HT1080 (cell line): Measurements from ENCODE around the gene SPECC1. TPM values are rescaled to one million over a fixed set of nuclear protein-coding genes. Genes with fewer than 3 reads are reported as not detected.
A peak's percentile ranks its signal among the peaks of the same experiment; 100 is the strongest.
"Not testable (repeated sequence)": the region's sequence is repeated elsewhere in the genome, so short reads cannot be mapped to it uniquely, and the experiment has no call there.

Source experiments
- DNase-seq: peaks from one replicate; pipeline ENCODE4 v3.0.0-alpha.2; 2015; ENCODE audit warnings: low read depth
- total RNA-seq: library from RNA; depleted of rRNA; stranded (reverse); fragments of >200 nt; shearing (Covaris generic); gene quantifications from 2 replicates; pipeline ENCODE4 v1.2.3, GENCODE V29; 2014

Gene SPECC1
- total RNA-seq, 1 experiment from 2014 or later: 45.4 TPM

DNA sequence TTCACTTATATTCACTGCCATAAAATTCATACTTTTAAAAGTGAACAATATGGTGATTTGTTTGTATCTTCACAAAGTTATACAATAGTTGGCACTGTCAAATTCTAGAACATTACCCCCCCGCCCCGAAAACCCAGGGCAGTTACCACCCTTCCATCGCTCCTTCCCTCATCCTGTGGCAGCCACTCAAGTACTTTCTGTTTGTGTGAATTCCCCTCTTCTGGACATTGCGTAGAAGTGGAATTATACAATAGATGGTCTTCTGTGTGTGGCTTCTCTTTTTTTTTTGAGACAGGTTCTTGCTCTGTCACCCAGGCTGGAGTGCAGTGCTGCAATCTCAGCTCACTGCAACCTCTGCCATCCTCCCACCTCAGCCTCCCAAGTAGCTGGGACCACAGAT lies 58.6 kb downstream of the SPECC1 start:
- DNase-seq: no peak

DNA sequence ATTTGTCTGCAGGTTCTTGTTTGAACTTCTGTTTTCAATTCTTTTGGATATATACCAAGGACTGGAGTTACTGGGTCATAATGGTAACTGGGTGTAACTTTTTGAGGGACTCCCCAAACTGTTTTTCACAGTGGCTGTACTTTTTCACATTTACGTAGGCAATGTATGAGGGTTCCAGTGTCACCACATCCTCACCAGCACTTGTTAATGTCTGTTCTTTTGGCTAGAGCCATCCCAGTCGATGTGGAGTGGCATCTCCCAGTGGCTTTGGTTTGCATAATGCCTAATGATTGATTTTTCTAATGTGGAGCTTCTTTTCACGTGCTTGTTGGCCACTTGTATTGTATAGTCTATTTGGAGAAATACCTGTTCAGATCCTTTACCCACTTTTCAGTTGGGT lies 59.3 kb downstream of the SPECC1 start:
- DNase-seq: no peak

DNA sequence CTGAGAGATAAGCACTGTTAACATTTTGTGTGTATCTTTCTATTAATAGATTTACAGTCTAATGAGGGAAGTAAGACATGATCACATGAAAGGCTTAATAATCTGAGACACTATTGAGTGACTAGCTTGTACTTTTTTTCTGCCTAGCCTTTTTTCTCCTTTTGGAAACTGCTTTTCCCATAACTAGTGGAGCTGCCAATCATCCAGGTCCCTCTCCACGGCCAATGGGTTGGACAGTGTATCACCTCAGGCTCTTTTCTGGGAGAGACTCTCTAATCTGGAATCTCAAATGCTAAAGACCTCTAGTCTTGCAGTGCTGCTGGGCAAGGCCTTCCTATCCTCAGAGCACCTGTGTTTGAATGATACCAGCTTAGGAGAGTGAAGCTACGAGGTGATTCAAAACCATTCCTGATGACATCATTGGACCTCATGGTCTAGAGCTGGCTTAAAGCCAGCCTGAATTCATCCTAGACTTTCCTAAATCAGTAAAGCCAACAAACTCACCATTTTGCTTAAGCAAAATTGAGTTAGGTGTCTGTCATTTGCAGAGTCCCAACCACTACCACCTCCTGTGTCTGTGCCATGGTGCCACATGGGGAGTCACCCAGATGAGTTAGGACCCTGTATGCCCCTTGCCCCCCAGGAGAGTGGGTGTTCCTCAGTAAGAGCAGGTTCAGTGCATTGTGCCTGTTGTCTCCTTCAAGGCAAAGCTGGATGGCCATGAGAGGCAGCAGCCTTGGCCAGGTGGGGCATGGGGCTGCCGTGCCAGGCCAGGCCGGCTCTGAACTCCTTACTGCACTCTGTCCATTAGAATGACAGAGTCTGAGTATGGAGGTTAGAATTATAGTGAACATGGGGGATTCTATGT lies 62.9 kb downstream of the SPECC1 start:
- peak; percentile 27 for DNase-seq

DNA sequence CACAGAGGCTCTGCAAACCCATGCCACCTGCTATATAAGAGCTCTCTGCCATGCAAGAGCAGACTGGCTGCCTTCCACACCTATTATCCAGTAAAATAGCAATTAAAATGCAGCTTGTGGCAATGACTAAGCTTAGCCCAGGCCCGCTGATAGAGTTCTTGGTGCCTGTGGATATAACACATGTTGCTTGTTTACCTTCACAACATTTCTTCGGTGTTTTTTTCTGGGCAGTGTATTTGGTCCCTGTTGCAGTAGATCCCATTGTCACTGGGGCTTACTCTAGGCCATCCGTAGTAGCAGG lies 63.5 kb downstream of the SPECC1 start:
- no peak for DNase-seq

DNA sequence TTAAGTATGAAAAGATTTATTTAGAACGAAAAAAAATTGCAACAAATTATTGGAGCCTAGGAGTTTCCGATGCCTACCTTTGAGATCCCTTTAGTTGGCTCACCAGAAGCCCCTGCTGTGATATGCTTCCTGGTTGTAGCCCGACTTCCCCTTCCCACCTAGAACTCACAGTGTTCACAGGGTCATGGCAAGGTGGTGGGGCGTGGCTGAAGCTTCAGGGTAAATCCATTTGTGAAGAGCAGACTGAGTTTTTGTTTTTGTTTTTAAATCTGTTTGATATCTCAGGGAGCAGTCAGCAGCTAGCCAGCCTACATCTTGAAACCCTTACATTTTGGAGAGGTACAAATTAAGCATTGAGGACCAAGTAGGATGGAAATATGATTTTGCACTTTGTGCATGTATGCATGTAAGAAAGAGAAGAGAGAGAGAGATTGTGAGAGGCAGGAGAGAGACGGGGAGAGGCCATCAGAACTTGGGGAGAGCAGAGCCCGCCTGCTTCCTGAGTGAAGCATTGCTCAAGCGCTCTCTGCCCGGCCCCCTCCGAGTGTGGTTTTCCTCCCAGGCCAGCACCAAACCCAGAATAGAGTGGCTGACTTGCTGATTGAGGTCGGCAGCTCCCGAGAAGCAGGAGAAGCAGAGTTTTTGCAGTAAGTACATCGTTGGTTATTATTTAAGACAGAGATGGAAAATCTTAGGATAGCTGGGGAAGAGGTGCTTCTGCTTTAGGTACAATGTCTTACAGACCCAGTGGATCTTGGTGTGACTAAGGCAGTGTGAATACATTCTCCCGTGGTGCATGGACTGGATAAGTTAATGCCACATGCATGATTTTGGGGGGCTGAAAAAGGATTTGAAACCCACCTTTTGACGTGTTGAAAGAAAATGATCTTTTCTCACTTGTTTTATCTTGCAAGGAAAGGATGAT lies 64.2 kb downstream of the SPECC1 start:
- peak; percentile 62 for DNase-seq

DNA sequence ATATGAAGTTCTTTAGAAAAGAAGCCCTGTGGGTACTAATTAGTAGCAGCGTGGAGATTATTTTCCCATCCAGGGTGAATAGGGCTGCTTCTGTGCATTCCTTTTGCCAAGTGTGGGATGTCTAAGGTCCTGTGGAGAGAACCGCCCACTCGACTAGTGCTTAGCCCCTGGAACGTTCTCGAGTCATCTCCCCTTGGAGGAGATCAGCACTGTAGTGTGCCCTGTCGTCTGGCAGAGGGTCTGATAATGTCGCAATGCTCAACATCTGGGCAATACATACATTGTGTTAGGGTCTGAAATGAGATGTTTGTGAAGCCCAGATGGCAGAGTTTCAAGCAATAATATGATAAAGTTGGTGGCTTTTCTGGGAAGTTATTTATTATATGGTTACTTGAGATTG lies 64.8 kb downstream of the SPECC1 start:
- no peak for DNase-seq

DNA sequence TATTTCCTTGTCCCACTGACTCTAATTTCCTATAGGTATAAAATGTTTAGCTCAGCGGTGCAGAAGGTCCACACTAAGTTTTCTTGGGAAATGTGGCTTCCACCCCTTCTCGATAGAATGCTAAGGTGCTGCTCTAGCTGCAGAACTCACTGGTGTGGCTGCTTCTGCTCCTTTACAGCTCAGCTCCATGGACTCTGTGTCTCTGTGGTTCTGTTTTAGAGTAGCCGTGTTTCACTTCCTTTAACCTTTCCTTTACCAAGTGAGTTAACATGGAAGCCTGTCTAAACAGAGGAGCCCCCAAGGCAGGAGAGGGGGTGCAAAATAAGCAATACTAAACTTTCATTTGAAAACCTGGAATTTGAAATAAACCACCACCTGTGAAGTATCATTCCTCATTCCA lies 65.3 kb downstream of the SPECC1 start:
- no peak for DNase-seq

DNA sequence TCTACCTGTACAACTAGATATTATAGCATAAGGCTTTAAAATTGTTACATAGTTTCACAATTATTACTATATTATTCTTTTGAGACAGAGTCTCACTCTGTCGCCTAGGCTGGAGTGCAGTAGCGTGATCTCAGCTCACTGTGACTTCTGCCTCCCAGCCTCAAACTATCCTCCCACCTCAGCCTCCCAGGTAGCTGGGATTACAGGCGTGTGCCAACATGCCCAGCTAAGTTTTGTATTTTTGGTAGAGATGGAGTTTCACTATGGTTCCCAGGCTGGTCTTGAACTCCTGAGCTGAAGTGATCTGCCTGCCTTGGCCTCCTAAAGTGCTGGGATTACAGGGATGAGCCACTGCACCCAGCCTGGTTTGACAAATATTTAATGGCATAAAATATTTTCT lies 67.0 kb downstream of the SPECC1 start:
- not testable (repeated sequence) for DNase-seq

DNA sequence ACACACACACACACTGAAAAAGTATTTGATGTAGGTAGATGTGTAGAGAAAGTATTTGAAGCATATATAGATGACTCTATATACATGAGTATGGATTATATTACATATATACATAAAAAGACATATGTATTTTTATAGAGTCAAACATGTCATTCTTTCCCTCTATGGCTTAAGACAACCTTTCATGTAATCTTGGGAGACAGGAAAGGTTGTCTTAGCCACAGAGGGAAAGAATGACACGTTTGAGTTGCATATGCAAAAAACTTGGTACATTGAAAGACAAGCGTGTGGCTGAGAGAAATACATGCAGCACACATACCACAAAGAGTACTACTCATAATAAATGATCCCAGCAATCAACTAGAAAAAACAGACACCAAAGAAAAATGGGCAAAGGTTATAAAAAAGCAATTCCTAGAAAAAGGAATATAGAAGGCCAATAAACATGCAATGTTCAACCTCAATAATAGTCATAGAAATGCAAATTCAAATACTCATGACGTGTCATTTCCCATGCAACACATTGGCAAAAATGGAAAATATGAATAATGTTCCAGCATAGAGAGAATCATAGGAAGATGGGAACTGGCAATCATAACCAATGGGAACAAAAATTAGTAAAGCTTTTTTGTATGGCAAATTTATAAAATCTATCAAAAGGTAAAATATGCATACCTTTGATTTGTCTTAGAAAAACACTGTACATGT lies 69.0 kb downstream of the SPECC1 start:
- no peak for DNase-seq

DNA sequence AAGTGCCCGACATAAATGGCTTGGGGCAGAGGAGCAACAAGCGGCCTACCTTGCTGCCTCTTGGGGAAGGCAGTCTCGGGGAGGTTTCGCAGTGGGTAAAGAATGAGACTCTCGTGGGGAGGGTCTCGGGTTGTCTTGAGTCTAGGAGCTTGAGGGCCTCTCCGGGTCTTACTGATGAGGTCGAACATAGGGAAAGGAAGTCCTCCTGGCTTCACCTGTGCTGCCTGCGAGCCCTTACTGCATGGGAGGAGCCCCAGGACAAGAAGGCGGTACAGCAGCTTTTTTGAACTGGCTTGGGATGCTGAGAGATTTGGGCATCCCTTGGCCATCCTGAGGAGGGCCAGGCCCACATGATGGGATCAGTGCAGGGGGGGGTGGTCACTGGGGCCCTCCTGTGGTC lies 71.4 kb downstream of the SPECC1 start:
- DNase-seq: no peak

DNA sequence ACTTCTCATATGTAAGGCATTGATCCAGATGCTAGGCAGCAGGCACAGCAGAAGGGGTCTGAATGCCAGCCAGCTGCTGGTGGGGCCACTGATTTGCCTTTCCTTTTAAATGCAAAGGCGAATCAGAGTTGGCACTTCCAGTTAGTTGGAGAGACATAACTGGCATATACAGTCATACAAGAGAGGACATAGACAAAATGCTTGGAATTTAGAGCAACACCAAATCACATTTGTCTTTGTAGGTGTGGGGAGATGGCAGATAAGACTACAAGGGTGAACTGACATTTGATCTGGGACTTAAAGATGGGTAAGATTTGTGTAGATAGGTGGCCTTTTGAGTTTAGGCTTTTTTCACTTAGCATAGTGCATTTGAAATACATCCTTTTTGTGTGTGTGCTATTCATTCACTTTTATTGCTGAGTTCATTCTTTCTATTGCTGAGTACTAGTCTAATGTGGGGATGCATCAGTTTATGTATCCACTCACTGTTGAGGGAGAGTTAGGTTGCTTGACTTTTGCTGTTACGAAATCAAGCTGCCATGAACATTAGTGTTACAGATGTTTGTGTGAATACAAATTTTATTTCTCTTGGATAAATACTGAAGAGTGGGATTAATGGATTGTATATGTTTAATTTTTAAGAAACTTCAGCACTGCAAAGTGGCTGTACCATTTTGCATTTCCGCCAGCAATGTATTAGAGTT lies 74.1 kb downstream of the SPECC1 start:
- no peak for DNase-seq

DNA sequence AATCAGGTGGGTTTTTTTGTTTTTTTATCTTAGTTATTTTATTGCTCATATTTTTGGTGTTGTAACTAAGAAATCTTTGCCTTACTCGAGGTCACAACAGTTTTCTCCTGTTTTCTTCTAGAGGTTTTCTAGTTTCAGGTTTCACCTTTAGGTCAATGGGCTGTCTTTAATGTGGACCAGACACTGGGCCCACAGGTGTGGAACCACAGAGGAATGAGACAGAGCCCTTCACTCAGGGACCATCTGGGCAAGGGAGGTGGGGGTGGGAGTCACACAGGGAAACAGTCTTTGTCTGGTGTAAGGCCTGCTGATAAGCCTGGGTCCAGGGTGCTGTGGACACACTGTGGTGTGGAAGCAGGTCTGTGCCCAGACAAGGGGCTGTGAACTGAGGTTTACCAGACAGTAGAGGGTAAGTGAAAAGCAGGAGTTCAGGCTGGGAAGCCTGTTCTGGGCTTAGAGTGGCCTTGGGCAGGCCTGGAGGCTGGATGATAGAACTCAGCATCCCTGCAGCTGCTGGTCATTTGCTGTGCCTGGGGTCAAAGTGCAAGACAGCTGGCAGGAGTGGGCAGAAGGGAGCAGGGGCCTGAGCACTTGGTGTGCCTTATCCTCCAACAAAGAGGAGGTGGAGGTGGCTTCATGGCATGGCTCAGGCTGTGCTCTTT lies 75.6 kb downstream of the SPECC1 start:
- no peak for DNase-seq

DNA sequence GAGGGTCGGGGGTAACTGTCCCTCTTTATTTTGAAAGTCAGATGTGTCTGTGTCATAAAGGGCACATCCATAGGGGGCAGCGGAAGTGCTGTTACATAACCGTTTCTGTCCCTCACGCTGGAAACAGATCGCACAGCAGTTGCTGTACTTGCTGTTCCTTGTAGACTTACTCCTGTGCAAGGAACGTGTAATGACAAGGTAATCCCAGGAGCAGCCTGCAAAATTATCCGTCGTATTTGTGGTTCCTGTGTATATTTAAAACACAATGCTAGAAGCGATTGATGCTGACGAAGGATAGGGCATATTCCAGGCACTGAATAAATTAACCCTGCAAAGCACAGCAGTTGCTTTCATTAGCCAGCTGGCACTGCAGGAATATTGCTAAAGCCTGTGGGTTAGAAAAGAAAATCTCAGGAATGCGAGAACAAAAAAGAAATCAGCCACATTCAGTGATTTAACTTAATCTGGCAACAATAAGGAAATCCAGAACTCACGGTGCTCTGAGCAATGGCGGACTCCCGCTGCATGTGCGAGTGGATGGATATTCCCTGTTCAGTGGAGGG lies 76.2 kb downstream of the SPECC1 start:
- DNase-seq: no peak

DNA sequence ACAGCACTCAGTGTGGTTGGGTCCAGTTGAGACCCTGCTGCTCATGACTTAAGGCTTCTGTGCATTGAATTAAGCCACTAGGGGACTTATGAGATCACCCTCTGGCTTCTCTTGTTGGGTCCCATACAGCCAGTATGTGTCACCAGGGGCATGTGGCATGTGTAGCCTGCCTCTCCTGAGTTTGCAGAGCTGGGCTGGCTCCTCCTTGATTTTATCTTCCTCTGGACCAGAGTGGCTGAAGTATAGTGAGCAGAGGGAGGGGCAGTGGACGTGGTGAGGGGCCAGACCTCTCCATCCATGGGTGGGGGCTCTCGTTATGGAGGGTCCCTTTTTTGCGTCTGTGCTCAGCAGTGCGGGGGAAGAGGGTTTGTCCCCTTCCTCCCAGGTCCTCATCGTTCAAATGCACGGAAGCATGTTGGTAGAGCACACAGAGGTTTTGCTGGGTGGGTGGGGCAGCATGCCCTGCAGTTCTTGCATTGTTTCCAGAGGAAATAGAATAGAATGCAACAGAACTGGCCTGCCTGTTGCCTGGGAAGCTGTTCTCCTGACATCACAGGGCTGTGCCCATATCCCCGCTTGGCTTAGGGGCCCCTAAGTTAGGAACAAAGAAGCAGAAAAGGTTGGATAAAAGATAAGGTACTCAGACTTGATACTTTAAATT lies 77.4 kb downstream of the SPECC1 start:
- no peak for DNase-seq

DNA sequence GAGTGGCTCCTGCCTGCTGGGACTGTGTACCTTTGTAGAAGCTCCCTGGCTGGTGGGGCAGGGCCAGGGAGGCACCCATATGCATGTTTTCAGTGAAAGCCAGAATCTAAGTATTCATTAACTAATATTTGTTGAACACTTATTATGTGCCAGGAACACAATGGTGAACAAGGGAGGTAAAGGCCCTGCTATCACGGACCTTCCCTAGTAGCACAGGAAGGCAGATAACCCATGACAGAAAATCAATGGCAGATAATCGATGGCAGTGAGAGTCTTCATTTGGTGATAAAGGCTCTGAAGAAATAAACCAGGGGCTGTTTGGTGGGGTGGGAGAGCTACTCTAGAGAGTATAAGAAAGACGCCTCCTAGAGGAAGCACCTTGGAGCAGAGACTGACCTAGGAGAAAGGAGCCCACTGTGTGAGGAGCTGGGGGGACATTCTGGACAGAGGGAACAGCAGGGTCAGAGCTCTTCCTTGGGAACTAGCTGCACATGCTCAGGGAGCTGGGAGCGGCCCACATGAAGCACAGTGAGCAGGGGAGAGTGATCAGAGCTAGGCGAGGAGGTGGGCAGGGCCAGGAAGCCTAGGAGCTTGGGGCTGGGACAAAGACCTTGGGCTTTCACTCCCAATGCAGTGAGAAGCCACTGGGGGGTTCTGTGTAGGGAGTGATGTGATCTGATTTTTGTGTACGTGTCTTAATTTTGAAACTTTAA lies 78.5 kb downstream of the SPECC1 start:
- DNase-seq: no peak

DNA sequence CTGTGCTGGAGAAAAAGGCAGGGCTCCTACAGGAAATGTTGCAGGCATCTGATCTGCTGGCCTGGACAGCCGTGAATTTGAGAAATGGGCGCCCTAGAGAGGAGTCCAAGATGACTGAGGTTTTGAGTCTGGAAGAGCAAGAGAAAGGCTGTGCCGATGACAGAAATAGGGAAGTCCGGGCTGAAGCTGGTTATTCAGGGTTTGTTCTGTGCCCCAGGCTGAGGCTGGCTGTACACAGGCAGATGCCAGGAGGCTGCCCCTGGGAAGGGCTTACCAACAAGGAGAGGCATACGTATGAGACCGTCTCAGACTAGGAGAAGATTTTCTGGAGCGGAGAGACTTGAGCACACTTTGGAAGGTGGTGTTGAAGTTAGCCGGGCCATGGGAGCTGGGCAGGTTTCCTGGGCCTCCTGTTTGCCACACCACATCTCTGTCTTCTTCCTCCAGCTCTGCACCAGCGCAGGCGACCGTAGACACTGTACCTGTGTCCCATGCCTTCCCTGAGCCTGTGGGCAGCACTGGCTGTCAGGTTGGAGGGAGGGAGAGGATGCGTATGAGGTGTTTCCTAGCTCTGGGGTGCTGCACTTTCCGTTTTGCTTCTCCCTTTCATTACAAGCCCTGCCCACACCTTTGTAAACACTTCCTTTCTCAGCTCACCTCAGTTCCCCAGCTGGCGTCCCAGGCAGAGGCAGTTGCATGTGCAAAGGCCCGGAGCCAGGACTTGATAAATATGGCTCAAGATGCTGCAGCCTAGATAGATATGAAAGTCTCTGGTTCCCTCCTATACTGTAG lies 80.8 kb downstream of the SPECC1 start:
- no peak for DNase-seq

DNA sequence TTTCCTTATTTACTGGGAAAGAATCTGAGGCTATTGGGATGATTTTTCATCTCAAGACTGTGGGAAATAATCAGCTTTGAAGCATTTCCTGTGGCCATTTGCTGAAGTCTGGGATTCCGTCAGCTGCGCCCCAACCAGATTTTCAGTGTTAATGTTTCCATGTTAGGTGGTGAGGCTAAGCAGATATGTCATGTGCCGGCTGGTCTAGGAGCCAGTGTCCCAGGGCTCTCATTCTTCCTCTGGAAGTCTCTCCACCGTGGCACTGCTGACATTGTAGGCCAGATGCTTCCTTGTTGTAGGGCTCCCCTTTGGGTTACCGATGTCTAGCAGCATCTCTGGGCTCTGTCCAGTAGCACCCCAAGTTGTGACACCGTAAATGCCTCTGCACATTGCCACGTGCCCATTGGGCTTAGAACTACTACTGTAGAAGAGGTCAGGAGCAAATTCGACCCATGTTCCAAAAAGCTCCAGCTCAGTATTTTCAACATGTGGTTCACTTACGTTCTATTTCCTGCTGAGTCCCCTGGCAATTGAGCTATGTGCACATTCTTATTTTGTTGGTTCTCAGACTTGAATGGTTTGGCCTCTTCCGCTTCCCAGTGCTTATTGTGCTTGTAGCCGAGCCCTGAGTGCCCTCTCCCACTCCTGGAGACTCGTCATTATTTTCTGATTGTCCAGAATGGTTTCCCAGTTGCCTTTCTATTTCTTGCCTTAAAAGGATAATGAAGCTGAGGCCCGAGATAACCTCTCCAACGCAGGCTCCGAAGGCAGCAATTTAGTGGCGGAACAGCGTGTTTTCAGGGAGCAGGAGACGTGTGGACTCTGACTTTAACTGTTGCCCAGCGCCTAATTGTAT lies 82.2 kb downstream of the SPECC1 start:
- no peak for DNase-seq
